ENCODE data around the gene ANKRD55.
"Not testable (repeated sequence)": the region's sequence is repeated elsewhere in the genome, so short reads cannot be mapped to it uniquely, and the experiment has no call there.

The ANKRD55 gene

GRCh38 chr5:56158331-56158960, 74.7 kb downstream of the ANKRD55 start:
- TF ChIP-seq, protein P1, sequence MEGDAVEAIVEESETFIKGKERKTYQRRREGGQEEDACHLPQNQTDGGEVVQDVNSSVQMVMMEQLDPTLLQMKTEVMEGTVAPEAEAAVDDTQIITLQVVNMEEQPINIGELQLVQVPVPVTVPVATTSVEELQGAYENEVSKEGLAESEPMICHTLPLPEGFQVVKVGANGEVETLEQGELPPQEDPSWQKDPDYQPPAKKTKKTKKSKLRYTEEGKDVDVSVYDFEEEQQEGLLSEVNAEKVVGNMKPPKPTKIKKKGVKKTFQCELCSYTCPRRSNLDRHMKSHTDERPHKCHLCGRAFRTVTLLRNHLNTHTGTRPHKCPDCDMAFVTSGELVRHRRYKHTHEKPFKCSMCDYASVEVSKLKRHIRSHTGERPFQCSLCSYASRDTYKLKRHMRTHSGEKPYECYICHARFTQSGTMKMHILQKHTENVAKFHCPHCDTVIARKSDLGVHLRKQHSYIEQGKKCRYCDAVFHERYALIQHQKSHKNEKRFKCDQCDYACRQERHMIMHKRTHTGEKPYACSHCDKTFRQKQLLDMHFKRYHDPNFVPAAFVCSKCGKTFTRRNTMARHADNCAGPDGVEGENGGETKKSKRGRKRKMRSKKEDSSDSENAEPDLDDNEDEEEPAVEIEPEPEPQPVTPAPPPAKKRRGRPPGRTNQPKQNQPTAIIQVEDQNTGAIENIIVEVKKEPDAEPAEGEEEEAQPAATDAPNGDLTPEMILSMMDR (IDR thresholded peaks at IDR 0.05; ENCODE audit: borderline replicate concordance, insufficient read depth, low read depth, low read length): no peak
- H3K4me3 ChIP-seq (ENCODE audit: low read depth, low read length): no peak overlapping the region

DNA sequence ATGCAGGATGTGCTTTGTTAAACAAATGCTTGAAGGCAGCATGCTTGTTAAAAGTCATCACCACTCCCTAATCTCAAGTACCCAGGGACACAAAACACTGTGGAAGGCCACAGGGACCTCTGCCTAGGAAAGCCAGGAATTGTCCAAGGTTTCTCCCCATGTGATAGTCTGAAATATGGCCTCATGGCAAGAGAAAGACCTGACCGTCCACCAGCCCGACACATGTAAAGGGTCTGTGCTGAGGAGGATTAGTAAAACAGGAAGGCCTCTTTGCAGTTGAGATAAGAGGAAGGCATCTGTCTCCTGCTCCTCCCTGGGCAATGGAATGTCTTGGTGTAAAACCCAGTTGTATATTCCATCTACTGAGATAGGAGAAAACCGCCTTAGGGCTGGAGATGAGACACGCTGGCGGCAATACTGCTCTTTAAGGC, 75.9 kb downstream of the ANKRD55 start:
- H3K4me3 ChIP-seq (ENCODE audit: low read depth, low read length): not testable (repeated sequence)

- H3K4me3 ChIP-seq (ENCODE audit: low read depth, low read length): not testable (repeated sequence)
These were observed 76.4 kb downstream of the ANKRD55 start for GRCh38 chr5:56156585-56157190.

GRCh38 chr5:56155992-56156584, 77.0 kb downstream of the ANKRD55 start:
- H3K4me3 ChIP-seq (ENCODE audit: low read depth, low read length): no peak overlapping the region
- TF ChIP-seq, protein P1 (IDR thresholded peaks at IDR 0.05; ENCODE audit: borderline replicate concordance, insufficient read depth, low read depth, low read length): no peak

- TF ChIP-seq, protein P1 (IDR thresholded peaks at IDR 0.05; ENCODE audit: borderline replicate concordance, insufficient read depth, low read depth, low read length): no peak
- no peak overlapping the region for H3K4me3 ChIP-seq (ENCODE audit: low read depth, low read length)
These were observed 78.2 kb downstream of the ANKRD55 start for GRCh38 chr5:56154732-56155484.

DNA sequence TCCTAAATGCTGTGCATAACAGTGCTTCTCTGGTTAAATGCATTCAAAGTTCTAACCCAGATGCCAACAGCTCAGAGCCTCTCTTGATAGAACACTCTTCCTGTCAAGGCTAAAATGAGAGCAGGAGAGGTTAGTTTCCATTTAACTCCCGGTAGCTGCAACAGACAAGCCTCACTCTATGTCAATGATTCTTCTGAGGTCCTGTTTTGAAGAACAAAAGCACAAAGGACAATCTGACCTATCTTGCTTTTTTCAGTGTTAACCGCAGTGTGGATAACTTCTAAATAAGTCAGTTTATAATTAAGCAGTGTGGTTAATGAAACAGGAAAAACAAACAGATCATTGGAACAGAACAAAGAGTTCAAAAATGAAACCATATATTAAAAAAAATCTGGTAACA, 80.7 kb downstream of the ANKRD55 start:
- TF ChIP-seq, protein P1 (IDR thresholded peaks at IDR 0.05; ENCODE audit: borderline replicate concordance, insufficient read depth, low read depth, low read length): no peak
- H3K4me3 ChIP-seq (ENCODE audit: low read depth, low read length): no peak overlapping the region

GRCh38 chr5:56150756-56151155, 82.4 kb downstream of the ANKRD55 start:
- not testable (repeated sequence) for H3K4me3 ChIP-seq (ENCODE audit: low read depth, low read length)

DNA sequence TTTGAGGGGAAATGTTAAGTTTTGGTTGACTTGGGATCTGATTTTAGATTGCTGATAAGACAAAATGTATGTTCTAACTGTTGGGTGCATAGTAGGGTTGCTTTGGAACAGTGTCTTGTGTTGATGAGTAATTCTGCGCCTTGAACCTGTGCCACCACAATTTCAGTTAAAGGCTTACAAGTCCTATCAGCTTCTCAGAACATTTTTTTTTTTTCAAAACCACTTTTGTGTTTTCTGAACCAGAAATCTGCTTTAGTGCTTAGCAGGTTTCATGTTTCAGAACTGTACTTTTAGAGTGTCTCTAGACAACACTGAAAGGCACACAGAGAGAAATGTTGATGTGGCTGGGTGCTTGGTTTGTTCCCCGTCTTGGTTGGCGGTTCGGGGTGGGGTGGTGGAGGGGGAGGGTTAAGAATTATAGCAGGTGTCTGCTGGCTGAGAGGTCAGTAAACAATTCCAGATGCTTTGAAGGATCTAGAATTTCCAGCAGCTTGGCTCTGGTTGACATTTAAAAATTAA, 84.6 kb downstream of the ANKRD55 start:
- TF ChIP-seq, protein P1 (IDR thresholded peaks at IDR 0.05; ENCODE audit: borderline replicate concordance, insufficient read depth, low read depth, low read length): no peak

More for the DNA sequence above, 84.6 kb downstream of the ANKRD55 start:
- no peak overlapping the region for H3K4me3 ChIP-seq (ENCODE audit: low read depth, low read length)

All from GM12875 (cell line).